ENCODE data around the gene PRKCD. TPM values are rescaled to one million over a fixed set of nuclear protein-coding genes. Genes with fewer than 3 reads are reported as not detected.

Gene PRKCD
- total and polyA plus RNA-seq, 9 of the 15 experiments (the other 6 are each of a cell fraction or from before 2014, with no cell fraction given): 2.5 to 19.5 (median 6.1) TPM

- no peak for TF ChIP-seq STAT5A (IDR thresholded peaks at IDR 0.05; ENCODE audit: borderline replicate concordance, low read length)
- TF ChIP-seq, protein P1, sequence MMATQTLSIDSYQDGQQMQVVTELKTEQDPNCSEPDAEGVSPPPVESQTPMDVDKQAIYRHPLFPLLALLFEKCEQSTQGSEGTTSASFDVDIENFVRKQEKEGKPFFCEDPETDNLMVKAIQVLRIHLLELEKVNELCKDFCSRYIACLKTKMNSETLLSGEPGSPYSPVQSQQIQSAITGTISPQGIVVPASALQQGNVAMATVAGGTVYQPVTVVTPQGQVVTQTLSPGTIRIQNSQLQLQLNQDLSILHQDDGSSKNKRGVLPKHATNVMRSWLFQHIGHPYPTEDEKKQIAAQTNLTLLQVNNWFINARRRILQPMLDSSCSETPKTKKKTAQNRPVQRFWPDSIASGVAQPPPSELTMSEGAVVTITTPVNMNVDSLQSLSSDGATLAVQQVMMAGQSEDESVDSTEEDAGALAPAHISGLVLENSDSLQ (IDR thresholded peaks at IDR 0.05): peak; percentile 48; the same call in 1 of the 2 replicates
- no peak for TF ChIP-seq FOXJ3 (CRISPR knock-in tag; IDR thresholded peaks at IDR 0.05)
- no peak for TF ChIP-seq SUPT5H (IDR thresholded peaks at IDR 0.05)
- no peak for TF ChIP-seq CREB5 (CRISPR knock-in tag; IDR thresholded peaks at IDR 0.05)
- no peak for TF ChIP-seq GTF2B (IDR thresholded peaks at IDR 0.05; ENCODE audit: extremely low read depth, insufficient read length)
- TF ChIP-seq SMC3 (conservative IDR thresholded peaks at IDR 0.05; ENCODE audit: insufficient read depth, low read depth, low read length): no peak
- TF ChIP-seq, protein P2, sequence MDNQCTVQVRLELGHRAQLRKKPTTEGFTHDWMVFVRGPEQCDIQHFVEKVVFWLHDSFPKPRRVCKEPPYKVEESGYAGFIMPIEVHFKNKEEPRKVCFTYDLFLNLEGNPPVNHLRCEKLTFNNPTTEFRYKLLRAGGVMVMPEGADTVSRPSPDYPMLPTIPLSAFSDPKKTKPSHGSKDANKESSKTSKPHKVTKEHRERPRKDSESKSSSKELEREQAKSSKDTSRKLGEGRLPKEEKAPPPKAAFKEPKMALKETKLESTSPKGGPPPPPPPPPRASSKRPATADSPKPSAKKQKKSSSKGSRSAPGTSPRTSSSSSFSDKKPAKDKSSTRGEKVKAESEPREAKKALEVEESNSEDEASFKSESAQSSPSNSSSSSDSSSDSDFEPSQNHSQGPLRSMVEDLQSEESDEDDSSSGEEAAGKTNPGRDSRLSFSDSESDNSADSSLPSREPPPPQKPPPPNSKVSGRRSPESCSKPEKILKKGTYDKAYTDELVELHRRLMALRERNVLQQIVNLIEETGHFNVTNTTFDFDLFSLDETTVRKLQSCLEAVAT (IDR thresholded peaks at IDR 0.05): 0 out of 4 replicates have a peak, but pooled peaks of 1 of the 2 experiments have one; percentile 34
- no peak for TF ChIP-seq HIVEP1 (CRISPR knock-in tag; IDR thresholded peaks at IDR 0.05)
- no peak for TF ChIP-seq CAMTA2 (CRISPR knock-in tag; conservative IDR thresholded peaks at IDR 0.05)
- TF ChIP-seq ZNF511 (CRISPR knock-in tag; IDR thresholded peaks at IDR 0.05): no peak
- TF ChIP-seq ZNF695 (CRISPR knock-in tag; IDR thresholded peaks at IDR 0.05): no peak
- TF ChIP-seq SP2 (IDR thresholded peaks at IDR 0.05; ENCODE audit: extremely low read depth, low read depth, low read length, poor library complexity, severe bottlenecking): no peak
- TF ChIP-seq ZNF143 (CRISPR knock-in tag; IDR thresholded peaks at IDR 0.05): no peak
- no peak for TF ChIP-seq IRF2 (CRISPR knock-in tag; IDR thresholded peaks at IDR 0.05)
- TF ChIP-seq FOXM1 (IDR thresholded peaks at IDR 0.05; ENCODE audit: low read depth): no peak
- no peak for TF ChIP-seq FOXM1 (CRISPR knock-in tag; IDR thresholded peaks at IDR 0.05; ENCODE audit: low read depth)
- no peak for TF ChIP-seq WHSC1 (IDR thresholded peaks at IDR 0.05; ENCODE audit: low read length)
- no peak for TF ChIP-seq TEAD2 (tag; IDR thresholded peaks at IDR 0.05)
- no peak for TF ChIP-seq PHF20 (IDR thresholded peaks at IDR 0.05; ENCODE audit: partially characterized antibody)
- TF ChIP-seq NFE2L1 (tag; IDR thresholded peaks at IDR 0.05; ENCODE audit: borderline replicate concordance, low read depth): no peak
- no peak for TF ChIP-seq ERF (CRISPR knock-in tag; IDR thresholded peaks at IDR 0.05)
- TF ChIP-seq, protein P3, sequence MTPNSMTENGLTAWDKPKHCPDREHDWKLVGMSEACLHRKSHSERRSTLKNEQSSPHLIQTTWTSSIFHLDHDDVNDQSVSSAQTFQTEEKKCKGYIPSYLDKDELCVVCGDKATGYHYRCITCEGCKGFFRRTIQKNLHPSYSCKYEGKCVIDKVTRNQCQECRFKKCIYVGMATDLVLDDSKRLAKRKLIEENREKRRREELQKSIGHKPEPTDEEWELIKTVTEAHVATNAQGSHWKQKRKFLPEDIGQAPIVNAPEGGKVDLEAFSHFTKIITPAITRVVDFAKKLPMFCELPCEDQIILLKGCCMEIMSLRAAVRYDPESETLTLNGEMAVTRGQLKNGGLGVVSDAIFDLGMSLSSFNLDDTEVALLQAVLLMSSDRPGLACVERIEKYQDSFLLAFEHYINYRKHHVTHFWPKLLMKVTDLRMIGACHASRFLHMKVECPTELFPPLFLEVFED (CRISPR knock-in tag; conservative IDR thresholded peaks at IDR 0.05): no peak
These were observed 1.0 kb downstream of the PRKCD start (continued) for GRCh38 chr3:53161820-53162671.
